ENCODE results near the gene RTP2.

DNA sequence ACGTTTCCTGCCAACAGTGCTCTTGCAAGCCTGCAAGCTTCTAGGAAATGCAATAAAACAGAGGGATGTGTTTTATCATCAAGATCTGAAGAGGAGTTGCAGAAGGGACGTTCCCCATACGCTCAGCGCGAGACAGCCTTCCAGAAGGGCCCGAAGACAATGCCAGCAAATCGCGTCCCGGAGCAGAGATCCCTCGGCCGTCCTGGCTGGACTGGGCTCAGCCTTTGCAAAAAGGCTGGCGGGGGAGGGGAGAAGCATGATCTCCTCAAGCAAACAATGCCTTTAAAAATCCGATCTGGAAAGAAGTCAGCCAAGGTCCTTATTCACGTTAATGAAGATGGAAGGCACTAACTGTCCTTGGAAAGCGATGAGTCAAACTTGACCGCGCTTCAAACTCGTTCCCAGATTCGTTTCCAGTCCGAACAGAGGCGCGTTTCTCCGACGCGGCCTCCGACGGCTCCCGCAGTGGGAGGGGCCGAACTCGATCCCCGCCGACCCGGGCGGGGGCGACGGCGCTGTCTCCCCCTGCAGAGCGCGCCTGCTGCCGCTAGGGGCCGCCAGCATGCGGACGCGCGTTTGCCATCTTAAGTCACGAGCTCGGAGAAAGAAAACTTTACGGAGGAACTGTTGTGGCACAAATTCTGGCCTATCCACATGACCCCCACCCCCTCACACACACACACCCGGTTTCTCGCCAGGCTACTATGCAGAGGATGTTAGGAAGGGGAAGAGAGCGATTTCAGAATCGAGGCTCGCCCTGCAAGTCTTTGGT, 37.4 kb upstream of the RTP2 start:
- TF ChIP-seq FOXA3 (CRISPR knock-in tag; conservative IDR thresholded peaks at IDR 0.05 in 1 of 2, IDR thresholded peaks at IDR 0.05 in 1 of 2) (no peak), TFAM (CRISPR knock-in tag; conservative IDR thresholded peaks at IDR 0.05) (no peak), EP300 (IDR thresholded peaks at IDR 0.05; ENCODE audit: low read length) (peak; percentile 40; the same call in 1 of the 2 replicates)

All from K562 (cell line).